GM18499 (cell line): Measurements from ENCODE around the gene ALDH18A1.
"Not testable (repeated sequence)": the region's sequence is repeated elsewhere in the genome, so short reads cannot be mapped to it uniquely, and the experiment has no call there.

Experiments used
- ATAC-seq: cut with Tn5 transposase; IDR thresholded peaks from one replicate; pipeline ENCODE4 v1.9.1; 2021; ENCODE audit warnings: moderate number of reproducible peaks; ENCODE audit not compliant: insufficient read depth, unreplicated experiment

ALDH18A1 gene

DNA sequence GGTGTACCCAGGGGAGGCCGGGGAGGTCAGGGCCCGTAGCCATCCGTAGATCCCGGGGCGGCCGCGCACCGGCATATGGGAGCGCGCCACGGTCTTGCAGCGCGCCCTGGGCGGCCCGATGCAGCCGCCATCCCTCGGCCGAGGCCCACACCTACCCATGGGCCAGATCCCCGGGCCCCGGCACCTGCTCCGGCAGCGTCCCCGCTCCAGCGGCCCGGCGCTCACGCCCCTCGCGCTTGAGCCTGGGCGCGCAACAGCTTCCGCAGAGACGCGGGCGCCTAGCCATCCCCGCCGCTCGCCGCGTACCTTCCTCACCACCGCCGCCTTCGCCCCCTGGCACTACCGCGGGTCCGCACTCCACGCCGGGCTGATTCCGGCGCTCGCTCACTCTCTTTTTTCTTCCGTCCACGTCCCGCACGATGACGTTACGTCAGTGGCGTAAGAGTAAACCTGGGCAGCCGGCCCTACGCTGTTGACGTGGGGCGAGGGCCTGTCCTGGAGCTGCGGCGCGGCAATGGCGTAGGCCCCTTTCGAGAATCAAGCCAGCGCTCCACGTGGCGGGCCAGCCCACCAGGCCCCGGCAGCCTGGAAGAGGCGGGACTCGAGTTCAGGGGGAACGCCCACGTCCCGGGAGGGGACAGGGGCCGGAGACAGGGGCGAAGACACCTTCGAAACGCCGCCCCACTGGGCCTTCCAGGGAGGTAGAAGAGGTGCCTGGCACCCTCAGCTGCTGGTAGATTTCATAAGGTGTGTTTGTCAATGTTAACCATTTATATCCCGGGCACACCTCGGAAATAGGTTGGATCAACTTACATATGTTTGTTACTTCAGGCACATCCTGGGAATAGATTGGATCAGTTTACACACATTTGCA is at the start of gene ALDH18A1:
Gene ALDH18A1 (minus strand): TSS at position 421 of the 874 bp plus-strand sequence. CDS start 3,334 bp downstream, outside the sequence.
- ATAC-seq = peak; percentile 76

DNA sequence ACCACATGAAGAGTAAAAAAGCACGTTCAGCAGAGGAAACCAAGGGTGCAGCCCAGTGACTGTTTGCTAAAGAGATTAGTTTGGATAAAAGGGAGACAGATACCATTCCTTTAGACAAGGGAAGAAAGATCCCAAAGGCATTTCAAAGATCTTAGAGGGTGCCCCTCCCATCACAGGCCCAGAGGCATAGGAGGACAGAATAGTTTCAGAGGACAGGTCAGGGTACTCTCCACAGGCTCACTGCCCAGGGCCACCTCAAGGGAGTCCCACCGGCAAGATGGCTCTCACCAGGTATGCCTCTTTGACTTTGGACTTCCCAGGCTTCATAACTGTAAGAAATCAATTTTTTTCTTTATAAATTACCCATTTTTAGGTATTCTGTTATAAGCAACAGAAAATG is 41.9 kb upstream of the ALDH18A1 start:
- ATAC-seq = no peak

DNA sequence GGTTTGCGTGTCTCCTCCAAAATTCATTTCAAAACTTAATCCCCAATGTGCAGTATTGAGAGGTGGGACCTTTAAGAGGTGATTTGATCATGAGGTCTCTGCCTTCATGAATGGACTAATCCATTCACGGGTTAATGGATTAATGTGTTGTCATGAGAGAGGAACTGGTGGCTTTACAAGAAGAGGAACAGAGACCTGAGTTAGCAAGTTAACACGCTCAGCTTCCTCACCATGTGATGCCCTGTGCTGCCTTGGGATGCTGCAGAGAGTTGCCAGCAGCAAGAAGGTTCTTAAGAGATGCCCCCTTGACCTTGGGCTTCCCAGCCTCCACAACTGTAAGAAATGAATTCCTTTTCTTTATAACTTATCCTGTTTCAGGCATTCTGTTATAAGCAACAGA is 40.9 kb upstream of the ALDH18A1 start:
- no peak for ATAC-seq

GRCh38 chr10:95694665-95695064 is 38.2 kb upstream of the ALDH18A1 start:
- no peak for ATAC-seq

DNA sequence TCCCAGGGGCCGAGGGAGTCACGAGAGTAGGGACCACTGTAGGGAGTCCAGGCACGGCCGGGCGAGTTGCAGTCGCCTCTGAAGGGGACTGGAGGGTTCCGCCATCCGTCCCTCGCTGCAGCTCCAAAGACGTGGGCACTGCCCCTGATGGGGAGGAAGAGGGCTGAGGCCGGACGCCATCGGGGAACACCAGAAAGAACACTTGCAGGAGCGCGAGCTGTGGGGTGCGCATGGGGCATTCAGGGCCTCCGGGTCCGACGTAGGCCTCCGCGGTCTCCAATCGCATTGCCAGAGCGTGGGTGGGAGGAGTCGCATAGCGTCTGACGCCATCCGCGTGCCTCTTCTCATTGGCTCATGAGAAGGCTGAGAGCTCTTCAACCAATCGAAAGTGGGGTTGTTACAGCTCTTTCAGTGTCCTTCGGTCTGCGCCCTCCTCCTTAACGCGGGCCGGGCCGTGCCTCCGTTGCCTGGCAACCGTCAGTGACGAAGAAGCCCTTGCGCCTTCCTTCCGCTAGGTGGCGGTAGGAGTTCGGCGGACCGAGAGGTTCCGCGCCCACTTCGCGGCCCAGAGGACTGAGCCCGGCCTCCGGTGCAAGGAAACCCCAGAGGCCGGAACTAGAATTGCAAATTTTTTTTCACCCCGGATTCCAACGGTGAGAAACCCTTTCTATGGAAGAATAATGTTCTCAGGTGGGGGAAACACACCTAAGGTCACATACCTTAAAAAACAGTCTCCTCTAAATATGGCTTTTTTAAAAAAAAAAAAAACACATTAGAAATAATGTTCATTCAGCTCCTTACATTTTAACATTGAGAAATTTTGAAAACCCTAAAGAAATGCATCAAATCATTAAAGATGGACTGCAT is 37.4 kb upstream of the ALDH18A1 start, which contains the start of gene TCTN3:
Gene TCTN3 (minus strand): TSS at position 260 of the 867 bp plus-strand sequence. CDS start 28 bp downstream, at position 232.
- peak; percentile 94 for ATAC-seq

GRCh38 chr10:95693071-95693667 is 36.7 kb upstream of the ALDH18A1 start:
- no peak for ATAC-seq

DNA sequence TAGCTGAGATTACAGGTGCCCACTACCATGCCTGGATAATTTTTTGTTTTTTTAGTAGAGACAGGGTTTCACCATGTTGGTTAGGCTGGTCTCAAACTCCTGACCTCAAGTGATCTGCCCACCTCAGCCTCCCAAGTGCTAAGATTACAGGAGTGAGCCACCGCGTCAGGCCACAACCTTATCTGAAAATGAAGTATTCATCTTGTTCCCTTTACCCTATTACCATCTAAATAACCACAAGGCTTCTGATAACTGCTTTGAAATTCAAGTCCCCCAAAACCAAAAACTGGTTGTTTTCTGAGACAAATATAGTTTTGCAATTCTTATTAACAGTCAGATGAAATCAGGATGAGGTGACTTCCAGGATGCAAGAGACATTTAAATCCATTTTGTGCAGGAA is 34.8 kb upstream of the ALDH18A1 start:
- ATAC-seq = no peak

DNA sequence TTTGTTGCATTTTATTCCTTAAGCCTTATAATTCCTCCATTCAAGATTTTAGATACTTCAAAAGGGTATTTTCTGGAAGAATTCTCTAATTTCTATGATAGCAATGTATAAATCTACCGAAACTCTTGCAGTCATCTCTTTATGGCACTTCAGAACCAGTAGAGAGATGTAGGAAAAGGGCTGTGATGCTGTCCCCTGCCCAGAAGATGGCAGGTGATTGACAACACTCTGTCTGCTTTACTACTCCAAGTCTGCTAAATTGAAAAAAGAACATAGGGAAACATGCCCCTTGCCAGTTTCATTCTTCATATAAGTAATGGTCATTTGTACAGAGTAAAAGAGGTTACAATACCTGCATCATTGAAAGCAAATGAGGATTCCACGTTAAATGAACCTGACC is 32.1 kb upstream of the ALDH18A1 start:
- ATAC-seq = no peak

- ATAC-seq = no peak
Observed at GRCh38 chr10:95683966-95684365, 27.5 kb upstream of the ALDH18A1 start.

DNA sequence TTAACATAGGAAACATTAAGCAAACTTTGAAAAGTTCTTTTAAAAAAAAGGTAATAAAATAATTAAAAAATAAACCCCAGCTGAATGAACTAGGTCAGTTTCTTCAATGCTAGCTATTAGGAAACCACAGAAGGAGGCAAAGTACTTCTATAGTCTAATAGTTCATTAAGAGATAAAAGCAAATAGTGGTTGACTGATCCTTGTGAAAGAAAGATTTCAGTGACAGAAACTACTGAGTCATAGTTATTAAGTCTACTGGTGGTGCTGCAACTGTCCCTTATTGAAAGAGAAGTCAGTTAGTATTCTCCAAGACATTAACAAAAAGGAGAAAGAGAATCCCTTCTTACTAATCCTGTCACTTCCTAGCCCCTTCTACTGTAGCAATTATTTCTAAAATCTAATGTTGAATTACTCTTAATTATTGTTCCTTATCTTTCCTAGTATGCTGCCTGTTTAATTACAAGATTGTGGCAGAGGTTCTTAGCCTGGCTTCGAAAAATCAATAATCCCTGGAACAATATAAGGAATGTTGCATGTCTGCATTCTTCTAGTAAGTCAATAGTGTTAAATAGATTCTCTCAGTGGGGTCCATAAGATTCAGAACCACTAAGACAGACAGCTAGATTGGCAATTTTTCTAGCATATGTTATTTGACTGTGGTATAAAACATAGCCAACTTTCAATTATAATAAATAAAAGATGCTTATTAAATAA is 19.0 kb upstream of the ALDH18A1 start:
- no peak for ATAC-seq

- ATAC-seq = no peak
Observed at GRCh38 chr10:95674643-95675042, 18.1 kb upstream of the ALDH18A1 start.

GRCh38 chr10:95672641-95673040 is 16.1 kb upstream of the ALDH18A1 start:
- not testable (repeated sequence) for ATAC-seq

GRCh38 chr10:95664543-95664942 is 8.0 kb upstream of the ALDH18A1 start:
- no peak for ATAC-seq

GRCh38 chr10:95663496-95663895 is 7.0 kb upstream of the ALDH18A1 start:
- ATAC-seq = no peak

- no peak for ATAC-seq
Observed at GRCh38 chr10:95661818-95662217, 5.3 kb upstream of the ALDH18A1 start.

DNA sequence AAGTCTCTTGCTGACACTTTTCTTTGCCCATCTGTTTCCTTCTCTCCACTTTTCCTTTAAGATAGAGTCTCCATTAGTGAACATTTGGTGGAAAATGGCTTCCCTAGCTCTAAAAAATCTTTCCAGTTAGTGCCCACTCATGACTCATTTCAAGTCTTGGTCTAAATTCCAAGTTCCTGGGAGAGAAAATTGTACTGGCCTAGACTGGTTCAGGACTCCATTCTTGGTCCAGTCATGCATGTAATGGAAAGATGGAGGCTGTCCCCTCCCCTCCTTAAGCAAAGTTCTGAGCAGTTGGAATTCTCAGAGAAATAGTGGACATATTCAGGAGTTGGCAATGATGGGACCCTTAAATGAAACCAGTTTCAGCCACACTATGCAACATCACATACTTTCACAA is 3.8 kb upstream of the ALDH18A1 start:
- ATAC-seq = no peak

GRCh38 chr10:95657250-95657649 is 739 bp upstream of the ALDH18A1 start:
- no peak for ATAC-seq

GRCh38 chr10:95655571-95656290 is 780 bp downstream of the ALDH18A1 start:
- peak; percentile 9 for ATAC-seq

DNA sequence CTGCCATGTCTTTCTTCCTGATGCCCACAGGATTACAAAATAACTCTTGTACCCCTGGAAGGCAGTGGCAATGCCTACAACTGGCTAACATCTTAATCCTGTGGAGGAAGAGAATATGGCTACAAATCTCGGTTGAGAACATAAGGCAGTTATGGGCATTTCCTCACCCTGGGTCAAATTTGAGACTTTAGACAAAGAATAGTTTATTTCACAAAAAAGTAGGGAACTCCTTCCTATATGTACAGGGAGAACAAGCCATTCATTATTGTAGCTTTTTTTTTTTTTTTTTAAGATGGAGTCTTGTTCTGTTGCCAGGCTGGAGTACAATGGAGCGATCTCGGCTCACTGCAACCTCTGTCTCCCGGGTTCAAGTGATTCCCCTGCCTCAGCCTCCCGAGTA is 2.6 kb downstream of the ALDH18A1 start:
- ATAC-seq = no peak
